A673 (cell line): Measurements from ENCODE around the gene POLR2J. TPM values are rescaled to one million over a fixed set of nuclear protein-coding genes. Genes with fewer than 3 reads are reported as not detected.
A peak's percentile ranks its signal among the peaks of the same experiment; 100 is the strongest.

ENCODE experiments used
- BruUV-seq: library from RNA; stranded (reverse); fragments of 400-500 nt; replicated peaks from 2 replicates; lab custom pipeline; 2021; lab: Mats Ljungman, UMichigan
- CTCF ChIA-PET: fragments of 300-600 bp; sonication (Branson Sonifier 250); formaldehyde crosslinking; loops from one replicate; lab custom pipeline; 2022; ENCODE audit warnings: antibody characterized with exemption; lab: Charles Lee
- POLR2A ChIA-PET: fragments of 300-600 bp; sonication (Branson Sonifier 250); formaldehyde crosslinking; loops from one replicate; lab custom pipeline; 2022; ENCODE audit warnings: antibody characterized with exemption; ENCODE audit not compliant: low non-redundant PET; lab: Charles Lee
- DNase-seq: peaks from one replicate; pipeline ENCODE4 v3.0.0-alpha.2; 2015; ENCODE audit warnings: low spot score
- H3K27ac ChIP-seq: fragments of 200-600 bp; sonication (generic); 2 replicates; pipeline ENCODE4 v1.5.1; 2016; ENCODE audit warnings: mixed run types, low read depth, mild to moderate bottlenecking, mixed read lengths, antibody characterized with exemption, low read length; ENCODE audit not compliant: poor library complexity, severe bottlenecking
- H3K27me3 ChIP-seq: fragments of 200-600 bp; sonication (generic); replicated peaks from 2 replicates; pipeline ENCODE4 v1.6.1; 2017; ENCODE audit warnings: mixed run types, low read depth, mild to moderate bottlenecking, mixed read lengths, antibody characterized with exemption, low read length; ENCODE audit not compliant: insufficient read depth, poor library complexity
- H3K36me3 ChIP-seq: fragments of 200-600 bp; sonication (generic); 2 replicates; pipeline ENCODE4 v1.6.1; 2016; ENCODE audit warnings: mixed run types, mild to moderate bottlenecking, mixed read lengths, antibody characterized with exemption, low read length; ENCODE audit not compliant: insufficient read depth, poor library complexity, severe bottlenecking
- H3K4me1 ChIP-seq: fragments of 200-600 bp; sonication (generic); 2 replicates; pipeline ENCODE4 v1.6.1; 2017; ENCODE audit warnings: mixed run types, mild to moderate bottlenecking, mixed read lengths, antibody characterized with exemption, low read length; ENCODE audit not compliant: insufficient read depth, poor library complexity, severe bottlenecking
- H3K4me3 ChIP-seq: fragments of 200-600 bp; sonication (generic); 2 replicates; pipeline ENCODE4 v1.5.1; 2016; ENCODE audit warnings: low read depth, mixed run types, mild to moderate bottlenecking, mixed read lengths, low read length; ENCODE audit not compliant: poor library complexity, severe bottlenecking
- H3K9me3 ChIP-seq: fragments of 200-600 bp; sonication (generic); 2 replicates; pipeline ENCODE4 v1.6.1; 2016; ENCODE audit warnings: mixed run types, low read depth, mild to moderate bottlenecking, mixed read lengths, antibody characterized with exemption, low read length; ENCODE audit not compliant: poor library complexity, severe bottlenecking
- EZH2 ChIP-seq: fragments of 200-600 bp; sonication (generic); IDR thresholded peaks from 2 replicates; pipeline ENCODE4 v1.6.1; 2017; ENCODE audit warnings: borderline replicate concordance, low read depth, mild to moderate bottlenecking, mixed read lengths, antibody characterized with exemption, low read length; ENCODE audit not compliant: poor library complexity, severe bottlenecking
- intact Hi-C: fragments of 100-400 bp; cut with micrococcal nuclease; formaldehyde crosslinking; loops from one replicate; pipeline ENCODE4 v1.10.0; 2022; ENCODE audit not compliant: unreplicated experiment
- total RNA-seq: library from RNA; stranded (reverse); gene quantifications from 2 replicates; pipeline ENCODE4 v1.2.3, GENCODE V29; 2021
- TF ChIP-seq, protein P1 (sequence below): fragments of 300-800, 200-600 bp; sonication (generic); conservative IDR thresholded peaks from 2 replicates; pipeline ENCODE4 v1.5.1; 2017; ENCODE audit warnings: low read depth, mild to moderate bottlenecking, antibody characterized with exemption, low read length, moderate library complexity, mixed read lengths

POLR2J gene
- total RNA-seq, 1 experiment from 2014 or later: 52.2 TPM

- TF ChIP-seq EZH2: no peak
- TF ChIP-seq, protein P1, sequence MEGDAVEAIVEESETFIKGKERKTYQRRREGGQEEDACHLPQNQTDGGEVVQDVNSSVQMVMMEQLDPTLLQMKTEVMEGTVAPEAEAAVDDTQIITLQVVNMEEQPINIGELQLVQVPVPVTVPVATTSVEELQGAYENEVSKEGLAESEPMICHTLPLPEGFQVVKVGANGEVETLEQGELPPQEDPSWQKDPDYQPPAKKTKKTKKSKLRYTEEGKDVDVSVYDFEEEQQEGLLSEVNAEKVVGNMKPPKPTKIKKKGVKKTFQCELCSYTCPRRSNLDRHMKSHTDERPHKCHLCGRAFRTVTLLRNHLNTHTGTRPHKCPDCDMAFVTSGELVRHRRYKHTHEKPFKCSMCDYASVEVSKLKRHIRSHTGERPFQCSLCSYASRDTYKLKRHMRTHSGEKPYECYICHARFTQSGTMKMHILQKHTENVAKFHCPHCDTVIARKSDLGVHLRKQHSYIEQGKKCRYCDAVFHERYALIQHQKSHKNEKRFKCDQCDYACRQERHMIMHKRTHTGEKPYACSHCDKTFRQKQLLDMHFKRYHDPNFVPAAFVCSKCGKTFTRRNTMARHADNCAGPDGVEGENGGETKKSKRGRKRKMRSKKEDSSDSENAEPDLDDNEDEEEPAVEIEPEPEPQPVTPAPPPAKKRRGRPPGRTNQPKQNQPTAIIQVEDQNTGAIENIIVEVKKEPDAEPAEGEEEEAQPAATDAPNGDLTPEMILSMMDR: no peak
- Histone ChIP-seq H3K27ac (peak overlapping the region; percentile 65), H3K27me3 (no peaks in the 10 kb centered on the region), H3K9me3 (no peaks in the 10 kb centered on the region), H3K4me1 (peaks cover 33% of the 10 kb centered on the region), H3K4me3 (peak overlapping the region; percentile 85), H3K36me3 (no peaks in the 10 kb centered on the region)
- no TSS peak for BruUV-seq
- POLR2A ChIA-PET: interaction anchor here (0.7 kb wide), 1 partner anchor 34 kb away, joined by 3 read pairs; no protein-coding TSS in a partner anchor
- intact Hi-C loops: no loop called here
- no peak for DNase-seq
- CTCF ChIA-PET: no interaction called here
Observed at GRCh38 chr7:102432442-102433218, 46.1 kb downstream of the POLR2J start.

DNA sequence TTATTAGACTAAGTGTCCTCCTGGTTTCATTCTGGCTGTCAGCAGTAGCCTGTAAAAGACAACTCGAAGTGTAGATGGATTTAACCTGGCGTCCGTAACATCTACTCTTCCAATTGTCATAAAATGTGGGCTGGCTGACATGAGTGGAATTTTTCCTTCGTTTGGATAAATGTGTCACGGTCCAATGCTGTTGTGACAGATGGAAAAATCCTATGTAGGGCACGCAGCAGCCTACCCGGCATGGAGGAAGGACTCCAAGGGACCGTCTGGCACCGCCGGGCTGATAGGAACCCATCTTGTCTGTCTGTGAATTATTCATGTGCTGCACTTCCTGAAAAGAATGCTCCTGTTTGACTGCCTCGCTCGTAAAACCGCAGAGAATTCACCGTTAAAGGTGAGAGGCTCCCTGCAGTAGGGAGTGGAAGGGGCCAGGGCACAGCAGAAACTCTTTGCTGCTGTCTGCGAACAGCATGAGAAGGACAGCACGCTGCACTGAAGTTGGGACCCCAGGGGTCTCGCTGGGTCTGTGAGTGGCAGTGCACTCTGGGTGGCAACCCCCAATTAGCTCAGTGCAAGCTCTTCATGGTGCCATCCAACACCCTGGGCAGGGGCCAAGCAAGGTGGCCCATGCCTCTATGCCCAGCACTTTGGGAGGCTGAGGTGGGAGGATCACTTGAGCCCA, 47.0 kb downstream of the POLR2J start:
- Histone ChIP-seq H3K4me1 (peaks cover 33% of the 10 kb centered on the region), H3K36me3 (no peaks in the 10 kb centered on the region), H3K4me3 (no peak overlapping the region), H3K27ac (peak overlapping the region; percentile 65), H3K9me3 (no peaks in the 10 kb centered on the region), H3K27me3 (no peaks in the 10 kb centered on the region)
- no TSS peak for BruUV-seq
- TF ChIP-seq, protein P1: no peak
- TF ChIP-seq EZH2: no peak
- peak; percentile 76 for DNase-seq
- POLR2A ChIA-PET: no interaction called here
- intact Hi-C loops: no loop called here
- CTCF ChIA-PET: no interaction called here

DNA sequence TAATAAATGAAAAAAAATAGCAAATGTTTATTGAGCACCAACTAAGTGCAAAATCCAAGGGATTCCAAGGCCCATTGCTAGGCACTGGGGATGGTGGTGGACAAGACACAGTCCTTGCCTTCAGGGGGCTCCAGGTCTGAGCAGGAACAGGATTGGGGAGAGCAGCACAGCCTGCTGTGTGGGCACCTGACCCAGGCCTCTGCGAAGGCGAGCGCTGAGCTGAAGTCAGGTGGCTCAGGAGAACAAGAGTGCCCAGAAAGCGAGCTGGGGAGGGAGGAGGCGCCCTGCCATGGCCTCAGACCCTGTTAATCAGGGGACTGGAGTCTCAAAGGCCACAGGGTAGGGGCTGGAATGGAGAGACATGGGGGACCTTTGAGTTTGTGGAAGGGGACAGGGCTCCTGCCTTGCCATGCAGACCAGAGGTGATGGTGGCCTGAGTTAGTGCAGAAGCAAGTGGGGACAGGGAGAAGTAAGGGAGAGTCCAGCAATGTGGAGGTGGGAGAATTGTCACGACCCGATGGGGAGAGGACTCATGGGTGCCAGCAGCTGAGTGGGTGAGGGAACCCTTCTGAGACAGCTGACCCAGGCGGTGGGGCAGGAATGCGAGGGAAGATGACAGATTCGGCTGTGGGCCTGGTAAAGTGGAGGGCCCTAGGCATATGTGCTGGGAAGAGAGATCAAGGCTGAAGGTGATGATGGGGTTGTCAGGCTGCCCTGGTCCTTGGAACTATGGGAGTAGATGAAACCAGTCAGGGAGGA, 49.4 kb downstream of the POLR2J start:
- no TSS peak for BruUV-seq
- H3K36me3 ChIP-seq: peaks cover 7% of the 10 kb centered on the region
- intact Hi-C loops: no loop called here
- no peak overlapping the region for H3K4me3 ChIP-seq
- ChIA-PET POLR2A (no interaction called here), CTCF (no interaction called here)
- H3K27ac ChIP-seq: no peak overlapping the region
- no peaks in the 10 kb centered on the region for H3K27me3 ChIP-seq
- no peak for DNase-seq
- no peak for TF ChIP-seq EZH2
- TF ChIP-seq, protein P1: no peak
- H3K9me3 ChIP-seq: no peaks in the 10 kb centered on the region
- peaks cover 30% of the 10 kb centered on the region for H3K4me1 ChIP-seq
